ENCODE results near the gene PIK3R1. TPM values are rescaled to one million over a fixed set of nuclear protein-coding genes. Genes with fewer than 3 reads are reported as not detected.

The PIK3R1 gene
- total RNA-seq, 1 experiment from 2014 or later: 1.7 TPM

DNA sequence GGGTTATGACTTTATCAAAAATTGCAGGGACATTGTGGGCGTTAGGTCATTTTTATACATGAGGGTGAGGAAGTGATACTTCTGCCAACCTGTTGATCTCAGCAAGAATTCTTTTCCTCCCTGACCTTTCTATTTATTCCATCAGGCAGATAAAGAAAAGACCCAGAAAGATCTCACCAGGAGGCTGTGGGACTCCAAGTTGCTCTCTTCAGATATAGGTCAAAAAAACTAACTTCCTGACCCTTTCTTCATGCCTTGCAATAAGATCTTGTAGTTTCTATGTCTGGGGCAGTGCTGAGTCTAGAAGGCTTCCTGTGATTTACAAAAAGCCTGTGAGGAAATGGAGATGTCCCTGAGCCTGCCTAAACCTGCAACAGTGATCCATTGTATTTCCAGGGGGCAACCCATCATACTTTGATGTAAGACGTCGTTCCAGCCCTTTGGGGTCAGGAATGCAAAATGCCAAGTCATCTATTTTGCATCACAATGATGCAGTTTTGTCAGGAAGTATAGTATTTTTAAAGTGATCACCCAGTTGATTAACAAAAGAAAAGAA is 22.0 kb upstream of the PIK3R1 start:
- no peaks in the 10 kb centered on the region for H3K4me1 ChIP-seq (ENCODE audit: insufficient read depth, low read length)
- H3K9me2 ChIP-seq (replicated peaks; ENCODE audit: low read length): no peaks in the 10 kb centered on the region
- CTCF ChIA-PET: no interaction called here
- ATAC-seq (no peak), DNase-seq (no peak)
- H3K4me3 ChIP-seq (ENCODE audit: low read length): no peak overlapping the region
- no peak overlapping the region for H2AFZ ChIP-seq (ENCODE audit: low read length)
- no peaks in the 10 kb centered on the region for H3K9me3 ChIP-seq (ENCODE audit: low read length)
- TF ChIP-seq EZH2 (IDR thresholded peaks at IDR 0.05; ENCODE audit: low read length, unreplicated experiment) (no peak), EZH2phosphoT487 (IDR thresholded peaks at IDR 0.05; ENCODE audit: borderline replicate concordance, low read length) (no peak)
- TF ChIP-seq, protein P1, sequence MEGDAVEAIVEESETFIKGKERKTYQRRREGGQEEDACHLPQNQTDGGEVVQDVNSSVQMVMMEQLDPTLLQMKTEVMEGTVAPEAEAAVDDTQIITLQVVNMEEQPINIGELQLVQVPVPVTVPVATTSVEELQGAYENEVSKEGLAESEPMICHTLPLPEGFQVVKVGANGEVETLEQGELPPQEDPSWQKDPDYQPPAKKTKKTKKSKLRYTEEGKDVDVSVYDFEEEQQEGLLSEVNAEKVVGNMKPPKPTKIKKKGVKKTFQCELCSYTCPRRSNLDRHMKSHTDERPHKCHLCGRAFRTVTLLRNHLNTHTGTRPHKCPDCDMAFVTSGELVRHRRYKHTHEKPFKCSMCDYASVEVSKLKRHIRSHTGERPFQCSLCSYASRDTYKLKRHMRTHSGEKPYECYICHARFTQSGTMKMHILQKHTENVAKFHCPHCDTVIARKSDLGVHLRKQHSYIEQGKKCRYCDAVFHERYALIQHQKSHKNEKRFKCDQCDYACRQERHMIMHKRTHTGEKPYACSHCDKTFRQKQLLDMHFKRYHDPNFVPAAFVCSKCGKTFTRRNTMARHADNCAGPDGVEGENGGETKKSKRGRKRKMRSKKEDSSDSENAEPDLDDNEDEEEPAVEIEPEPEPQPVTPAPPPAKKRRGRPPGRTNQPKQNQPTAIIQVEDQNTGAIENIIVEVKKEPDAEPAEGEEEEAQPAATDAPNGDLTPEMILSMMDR (conservative IDR thresholded peaks at IDR 0.05; ENCODE audit: low read depth, low read length): no peak
- no peak overlapping the region for H3K27ac ChIP-seq (ENCODE audit: low read length)
- H3K79me2 ChIP-seq (ENCODE audit: low read length): no peaks in the 10 kb centered on the region
- POLR2A ChIA-PET (ENCODE audit: unreplicated experiment): no interaction called here
- no TSS peak for BruUV-seq (replicated peaks)
- no peaks in the 10 kb centered on the region for H3K27me3 ChIP-seq (ENCODE audit: low read length)
- no peaks in the 10 kb centered on the region for H3F3A ChIP-seq (ENCODE audit: low read length, unreplicated experiment)
- H3K4me2 ChIP-seq (ENCODE audit: low read length): no peak overlapping the region
- no peaks in the 10 kb centered on the region for H3K36me3 ChIP-seq (ENCODE audit: low read depth, low read length)
- intact Hi-C loops (cut with micrococcal nuclease): no loop called here
- no peak overlapping the region for H3K9ac ChIP-seq (ENCODE audit: low read length)
- no peaks in the 10 kb centered on the region for H4K20me1 ChIP-seq (ENCODE audit: low read length)

DNA sequence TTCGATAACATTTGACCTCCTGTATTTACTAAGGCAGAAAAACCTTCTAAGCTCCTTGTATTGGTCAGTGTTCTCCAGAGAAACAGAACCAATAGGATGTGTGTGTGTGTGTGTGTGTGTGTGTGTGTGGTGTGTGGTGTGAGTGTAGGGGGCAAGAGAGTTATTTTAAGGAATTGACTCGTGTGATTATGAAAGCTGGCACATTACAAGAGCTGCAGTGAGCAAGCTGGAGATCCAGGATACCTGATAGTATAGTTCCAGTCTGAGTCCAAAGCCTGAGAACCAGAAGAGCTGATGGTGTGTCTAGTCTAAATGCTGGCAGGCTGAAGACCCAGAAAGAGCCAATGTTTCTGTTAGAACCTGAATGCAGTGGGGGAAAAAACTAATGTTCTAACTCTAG is 21.2 kb upstream of the PIK3R1 start:
- TF ChIP-seq EZH2 (IDR thresholded peaks at IDR 0.05; ENCODE audit: low read length, unreplicated experiment) (no peak), EZH2phosphoT487 (IDR thresholded peaks at IDR 0.05; ENCODE audit: borderline replicate concordance, low read length) (no peak)
- TF ChIP-seq, protein P1 (conservative IDR thresholded peaks at IDR 0.05; ENCODE audit: low read depth, low read length): no peak
- ChIA-PET POLR2A (ENCODE audit: unreplicated experiment) (no interaction called here), CTCF (no interaction called here)
- H3K9me2 ChIP-seq (replicated peaks; ENCODE audit: low read length): no peaks in the 10 kb centered on the region
- intact Hi-C loops (cut with micrococcal nuclease): no loop called here
- H4K20me1 ChIP-seq (ENCODE audit: low read length): no peaks in the 10 kb centered on the region
- H3F3A ChIP-seq (ENCODE audit: low read length, unreplicated experiment): no peaks in the 10 kb centered on the region
- H3K4me3 ChIP-seq (ENCODE audit: low read length): no peak overlapping the region
- H3K36me3 ChIP-seq (ENCODE audit: low read depth, low read length): no peaks in the 10 kb centered on the region
- no peak for ATAC-seq
- H3K4me1 ChIP-seq (ENCODE audit: insufficient read depth, low read length): no peaks in the 10 kb centered on the region
- no peak overlapping the region for H3K27ac ChIP-seq (ENCODE audit: low read length)
- DNase-seq: no peak
- no peaks in the 10 kb centered on the region for H3K9me3 ChIP-seq (ENCODE audit: low read length)
- no peaks in the 10 kb centered on the region for H3K79me2 ChIP-seq (ENCODE audit: low read length)
- no peak overlapping the region for H3K4me2 ChIP-seq (ENCODE audit: low read length)
- no peak overlapping the region for H2AFZ ChIP-seq (ENCODE audit: low read length)
- BruUV-seq (replicated peaks): no TSS peak
- H3K27me3 ChIP-seq (ENCODE audit: low read length): no peaks in the 10 kb centered on the region
- no peak overlapping the region for H3K9ac ChIP-seq (ENCODE audit: low read length)

DNA sequence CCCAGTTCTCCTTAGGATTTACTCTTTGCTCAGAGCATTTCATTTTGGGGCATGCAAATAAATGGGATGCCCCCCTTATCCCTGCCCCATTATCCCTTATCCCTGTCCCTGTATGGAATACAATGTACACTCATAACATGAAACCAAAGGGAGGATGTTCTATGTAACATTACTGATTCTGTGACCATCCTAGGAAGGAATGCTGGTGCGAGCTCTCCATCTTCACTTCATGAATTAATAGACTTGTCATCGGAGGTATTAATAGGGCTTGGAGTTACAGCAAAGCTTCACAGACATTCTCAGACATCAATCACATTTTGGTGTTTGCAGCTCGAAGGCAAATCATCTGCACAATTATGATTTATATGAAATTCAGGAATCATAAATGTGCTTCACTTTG is 20.4 kb upstream of the PIK3R1 start:
- Histone ChIP-seq H2AFZ (ENCODE audit: low read length) (no peak overlapping the region), H3K4me1 (ENCODE audit: insufficient read depth, low read length) (no peaks in the 10 kb centered on the region), H3K9ac (ENCODE audit: low read length) (no peak overlapping the region), H3K27ac (ENCODE audit: low read length) (no peak overlapping the region), H3K9me3 (ENCODE audit: low read length) (no peaks in the 10 kb centered on the region), H3K4me3 (ENCODE audit: low read length) (no peak overlapping the region), H4K20me1 (ENCODE audit: low read length) (no peaks in the 10 kb centered on the region), H3F3A (ENCODE audit: low read length, unreplicated experiment) (no peaks in the 10 kb centered on the region), H3K79me2 (ENCODE audit: low read length) (no peaks in the 10 kb centered on the region), H3K27me3 (ENCODE audit: low read length) (no peaks in the 10 kb centered on the region), H3K36me3 (ENCODE audit: low read depth, low read length) (no peaks in the 10 kb centered on the region), H3K9me2 (replicated peaks; ENCODE audit: low read length) (no peaks in the 10 kb centered on the region), H3K4me2 (ENCODE audit: low read length) (no peak overlapping the region)
- BruUV-seq (replicated peaks): no TSS peak
- no peak for DNase-seq
- intact Hi-C loops (cut with micrococcal nuclease): no loop called here
- no peak for ATAC-seq
- ChIA-PET CTCF (no interaction called here), POLR2A (ENCODE audit: unreplicated experiment) (no interaction called here)
- TF ChIP-seq EZH2 (IDR thresholded peaks at IDR 0.05; ENCODE audit: low read length, unreplicated experiment) (no peak), EZH2phosphoT487 (IDR thresholded peaks at IDR 0.05; ENCODE audit: borderline replicate concordance, low read length) (no peak)
- TF ChIP-seq, protein P1 (conservative IDR thresholded peaks at IDR 0.05; ENCODE audit: low read depth, low read length): no peak

Measured in PC-3 (cell line).